ENCODE measurements around the gene ROCK1.

DNA sequence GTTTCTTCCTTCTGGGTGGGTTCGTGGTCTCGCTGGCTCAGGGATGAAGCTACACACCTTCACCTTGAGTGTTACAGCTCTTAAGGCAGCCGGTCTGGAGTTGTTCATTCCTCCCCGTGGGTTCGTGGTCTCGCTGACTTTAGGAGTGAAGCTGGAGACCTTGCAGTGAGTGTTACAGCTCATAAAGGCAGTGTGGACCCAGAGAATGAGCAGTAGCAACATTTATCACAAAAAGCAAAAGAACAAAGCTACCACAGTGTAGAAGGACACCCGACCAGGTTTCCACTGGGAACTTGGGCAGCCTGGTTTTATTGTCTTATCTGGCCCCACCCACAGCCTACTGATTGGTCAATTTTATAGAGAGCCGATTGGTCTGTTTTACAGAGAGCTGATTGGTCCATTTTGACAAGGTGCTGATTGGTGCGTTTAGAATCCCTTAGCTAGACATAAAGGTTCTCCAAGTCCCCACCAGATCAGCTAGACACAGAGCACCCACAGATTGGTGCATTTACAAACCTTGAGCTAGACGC lies 20.1 kb upstream of the ROCK1 start:
- TF ChIP-seq, protein P1, sequence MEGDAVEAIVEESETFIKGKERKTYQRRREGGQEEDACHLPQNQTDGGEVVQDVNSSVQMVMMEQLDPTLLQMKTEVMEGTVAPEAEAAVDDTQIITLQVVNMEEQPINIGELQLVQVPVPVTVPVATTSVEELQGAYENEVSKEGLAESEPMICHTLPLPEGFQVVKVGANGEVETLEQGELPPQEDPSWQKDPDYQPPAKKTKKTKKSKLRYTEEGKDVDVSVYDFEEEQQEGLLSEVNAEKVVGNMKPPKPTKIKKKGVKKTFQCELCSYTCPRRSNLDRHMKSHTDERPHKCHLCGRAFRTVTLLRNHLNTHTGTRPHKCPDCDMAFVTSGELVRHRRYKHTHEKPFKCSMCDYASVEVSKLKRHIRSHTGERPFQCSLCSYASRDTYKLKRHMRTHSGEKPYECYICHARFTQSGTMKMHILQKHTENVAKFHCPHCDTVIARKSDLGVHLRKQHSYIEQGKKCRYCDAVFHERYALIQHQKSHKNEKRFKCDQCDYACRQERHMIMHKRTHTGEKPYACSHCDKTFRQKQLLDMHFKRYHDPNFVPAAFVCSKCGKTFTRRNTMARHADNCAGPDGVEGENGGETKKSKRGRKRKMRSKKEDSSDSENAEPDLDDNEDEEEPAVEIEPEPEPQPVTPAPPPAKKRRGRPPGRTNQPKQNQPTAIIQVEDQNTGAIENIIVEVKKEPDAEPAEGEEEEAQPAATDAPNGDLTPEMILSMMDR (IDR thresholded peaks at IDR 0.05) = no peak
- TF ChIP-seq EZH2 (IDR thresholded peaks at IDR 0.05) = no peak
